HCT116 (cell line): ENCODE results near the gene FHIT. TPM values are rescaled to one million over a fixed set of nuclear protein-coding genes. Genes with fewer than 3 reads are reported as not detected.

Experiments
- ATAC-seq: fragments of 200-7000 bp; cut with Tn5 transposase; 2 replicates; pipeline ENCODE4 v1.9.1; 2020; ENCODE audit warnings: mild to moderate bottlenecking, moderate library complexity
- BruUV-seq: library from RNA; stranded (reverse); fragments of 400-500 nt; replicated peaks from 2 replicates; lab custom pipeline; 2021; lab: Mats Ljungman, UMichigan
- CTCF ChIA-PET: fragments of 300-600 bp; sonication (Branson Sonifier 250); formaldehyde crosslinking; loops from one replicate; lab custom pipeline; 2021; ENCODE audit warnings: antibody characterized with exemption; lab: Charles Lee
- POLR2A ChIA-PET: fragments of 300-600, 350-600 bp; sonication (Branson Sonifier 250); formaldehyde crosslinking; loops from one replicate; lab custom pipeline; 2021; ENCODE audit warnings: antibody characterized with exemption; lab: Charles Lee
- RAD21 ChIA-PET, 2 experiments: fragments of 300-600 bp; sonication (Branson Sonifier 250); formaldehyde crosslinking; loops; one replicate each; lab custom pipeline; 2023; ENCODE audit warnings: low total read pairs in 2 of 2; ENCODE audit not compliant: uncharacterized antibody in 2 of 2, unreplicated experiment in 2 of 2, low non-redundant PET in 1 of 2; lab: Charles Lee
- DNase-seq: peaks from one replicate; pipeline ENCODE4 v3.0.0-alpha.2; 2010; ENCODE audit warnings: low read depth, low spot score
- H2AFZ ChIP-seq: fragments of 200-600 bp; shearing (Covaris generic), sonication (generic); 2 replicates; pipeline ENCODE4 v1.6.1; 2017; ENCODE audit warnings: low read depth, mixed run types, mixed read lengths, antibody characterized with exemption, low read length; ENCODE audit not compliant: poor library complexity, severe bottlenecking
- H3K27ac ChIP-seq: 2 replicates; pipeline ENCODE4 v1.5.1; 2012; ENCODE audit warnings: low read depth, low read length
- H3K27me3 ChIP-seq: fragments of 200-600 bp; sonication (generic); 2 replicates; pipeline ENCODE4 v1.6.1; 2016; ENCODE audit warnings: mixed run types, low read length, mixed read lengths; ENCODE audit not compliant: insufficient read depth
- H3K36me3 ChIP-seq, 2 experiments: fragments of 200-500 bp in 1 of 2; fragments of 200-600 bp in 1 of 2; sonication (Bioruptor generic) in 1 of 2; sonication (generic) in 1 of 2; 2 replicates each; pipeline versions ENCODE4 v1.5.1 to v1.6.1; 2014 to 2016; ENCODE audit warnings: low read length in 2 of 2, inconsistent platforms in 1 of 2, mixed read lengths in 1 of 2, mixed run types in 1 of 2; ENCODE audit not compliant: insufficient read depth in 2 of 2, control insufficient read depth in 1 of 2
- H3K4me1 ChIP-seq, 2 experiments: fragments of 200-600 bp in 1 of 2; sonication (generic) in 1 of 2; 2 replicates each; pipeline versions ENCODE4 v1.5.1 to v1.6.1; 2012 to 2017; ENCODE audit warnings: low read length in 2 of 2, inconsistent platforms in 1 of 2, mild to moderate bottlenecking in 1 of 2, mixed read lengths in 1 of 2, mixed run types in 1 of 2, moderate library complexity in 1 of 2; ENCODE audit not compliant: insufficient read depth in 2 of 2, control insufficient read depth in 1 of 2
- H3K4me2 ChIP-seq: fragments of 200-600 bp; sonication (generic); 2 replicates; pipeline ENCODE4 v1.6.1; 2017; ENCODE audit warnings: mixed run types, low read length, mixed read lengths
- H3K4me3 ChIP-seq, 2 experiments: fragments of 200-600 bp in 1 of 2; sonication (generic) in 1 of 2; replicated peaks in 1 of 2; 2 replicates each; pipeline ENCODE4 v1.5.1; 2011 to 2016; ENCODE audit warnings: low read length in 2 of 2, control low read depth in 1 of 2, low read depth in 1 of 2, mild to moderate bottlenecking in 1 of 2, mixed read lengths in 1 of 2, mixed run types in 1 of 2
- H3K79me2 ChIP-seq: fragments of 200-600 bp; sonication (generic); 2 replicates; pipeline ENCODE4 v1.6.1; 2017; ENCODE audit warnings: mild to moderate bottlenecking, mixed run types, low read length, moderate library complexity, mixed read lengths; ENCODE audit not compliant: insufficient read depth
- H3K9ac ChIP-seq: fragments of 200-600 bp; sonication (generic); 2 replicates; pipeline ENCODE4 v1.6.1; 2016; ENCODE audit warnings: low read length, mixed read lengths
- H3K9me2 ChIP-seq: fragments of 200-600 bp; sonication (generic), shearing (Covaris generic); 2 replicates; pipeline ENCODE4 v1.6.1; 2017; ENCODE audit warnings: mixed run types, mild to moderate bottlenecking, moderate library complexity; ENCODE audit not compliant: insufficient read depth
- H3K9me3 ChIP-seq, 2 experiments: fragments of 200-500 bp in 1 of 2; fragments of 200-600 bp in 1 of 2; sonication (Bioruptor generic) in 1 of 2; sonication (generic) in 1 of 2; 2 replicates each; pipeline ENCODE4 v1.6.1; 2014 to 2017; ENCODE audit warnings: low read length in 2 of 2, mixed read lengths in 2 of 2, inconsistent platforms in 1 of 2, low read depth in 1 of 2, mild to moderate bottlenecking in 1 of 2, mixed run types in 1 of 2, moderate library complexity in 1 of 2; ENCODE audit not compliant: control insufficient read depth in 1 of 2, insufficient read depth in 1 of 2
- H4K20me1 ChIP-seq: fragments of 200-600 bp; sonication (generic), shearing (Covaris generic); 2 replicates; pipeline ENCODE4 v1.6.1; 2017; ENCODE audit warnings: mixed run types, mild to moderate bottlenecking, moderate library complexity; ENCODE audit not compliant: insufficient read depth
- CBX3 ChIP-seq: IDR thresholded peaks from 2 replicates; pipeline ENCODE4 v1.6.1; 2012; ENCODE audit warnings: low read depth
- CEBPB ChIP-seq: IDR thresholded peaks from 2 replicates; pipeline ENCODE4 v1.6.1; 2012; ENCODE audit warnings: low read depth
- EGR1 ChIP-seq: IDR thresholded peaks from 2 replicates; pipeline ENCODE4 v1.6.1; 2012; ENCODE audit warnings: low read depth
- ELF1 ChIP-seq: IDR thresholded peaks from 2 replicates; pipeline ENCODE4 v1.6.1; 2012; ENCODE audit warnings: low read depth, borderline replicate concordance
- EZH2phosphoT487 ChIP-seq: fragments of 200-600 bp; IDR thresholded peaks from 2 replicates; pipeline ENCODE4 v1.6.1; 2018; ENCODE audit warnings: antibody characterized with exemption, borderline replicate concordance
- FOSL1 ChIP-seq: IDR thresholded peaks from 2 replicates; pipeline ENCODE4 v1.6.1; 2012; ENCODE audit warnings: low read depth
- JUND ChIP-seq: IDR thresholded peaks from 2 replicates; pipeline ENCODE4 v1.6.1; 2012
- RAD21 ChIP-seq: IDR thresholded peaks from 2 replicates; pipeline ENCODE4 v1.6.1; 2012; ENCODE audit warnings: low read depth, mild to moderate bottlenecking
- SIN3A ChIP-seq: IDR thresholded peaks from 2 replicates; pipeline ENCODE4 v1.6.1; 2012; ENCODE audit warnings: low read depth
- SRF ChIP-seq: IDR thresholded peaks from 2 replicates; pipeline ENCODE4 v1.6.1; 2012; ENCODE audit warnings: low read depth
- TCF7L2 ChIP-seq: IDR thresholded peaks from 2 replicates; pipeline ENCODE4 v1.7.0; 2011; ENCODE audit warnings: borderline replicate concordance, inconsistent platforms; ENCODE audit not compliant: insufficient read depth, insufficient read length; ENCODE audit errors: extremely low read depth
- ZFX ChIP-seq: fragments of 450-650 bp; IDR thresholded peaks from 2 replicates; pipeline ENCODE4 v1.6.1; 2017
- intact Hi-C: fragments of 100-400 bp; cut with micrococcal nuclease; formaldehyde crosslinking; loops from 2 replicates; pipeline ENCODE4 v1.10.0; 2022
- total RNA-seq: library from RNA; stranded (reverse); gene quantifications from one replicate; pipeline ENCODE4 v1.2.1, GENCODE V29; 2021; ENCODE audit not compliant: unreplicated experiment
- TF ChIP-seq, protein P1 (sequence below): IDR thresholded peaks from 2 replicates; pipeline ENCODE4 v1.6.1; 2012
- TF ChIP-seq, protein P2 (sequence below): IDR thresholded peaks from 2 replicates; pipeline ENCODE4 v1.6.1; 2012; ENCODE audit warnings: low read depth
- TF ChIP-seq, protein P3 (sequence below): IDR thresholded peaks from 2 replicates; pipeline ENCODE4 v1.6.1; 2011; ENCODE audit warnings: mild to moderate bottlenecking, low read length, moderate library complexity; ENCODE audit not compliant: insufficient replicate concordance; ENCODE audit errors: extremely low read depth
- TF ChIP-seq, protein P4 (sequence below): IDR thresholded peaks from 2 replicates; pipeline ENCODE4 v1.6.1; 2012

Gene FHIT
- total RNA-seq, 1 experiment from 2014 or later: 20.1 TPM

DNA sequence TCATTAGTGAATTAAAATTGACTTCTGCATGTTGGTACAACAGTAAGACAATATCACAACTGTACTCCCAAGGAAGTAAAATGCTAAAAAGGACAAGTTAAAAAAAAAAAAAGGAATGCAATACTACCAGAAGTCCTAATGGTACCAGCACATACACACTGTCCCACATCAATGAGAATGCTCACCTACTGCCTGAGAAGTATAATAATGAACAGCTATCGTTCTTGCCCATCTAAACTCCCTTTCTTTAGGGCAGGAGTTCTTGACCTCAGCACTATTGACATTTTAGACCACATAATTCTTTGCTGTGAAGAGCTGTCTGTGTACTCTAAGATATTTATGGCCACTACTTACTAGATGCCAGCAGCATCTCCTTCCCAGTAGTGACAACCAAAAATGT lies 651.7 kb downstream of the FHIT start:
- no peak overlapping the region for H2AFZ ChIP-seq
- H3K4me2 ChIP-seq: no peak overlapping the region
- peaks cover 22% of the 10 kb centered on the region for H3K27me3 ChIP-seq
- RAD21 ChIA-PET: no interaction called here
- TF ChIP-seq, protein P1, sequence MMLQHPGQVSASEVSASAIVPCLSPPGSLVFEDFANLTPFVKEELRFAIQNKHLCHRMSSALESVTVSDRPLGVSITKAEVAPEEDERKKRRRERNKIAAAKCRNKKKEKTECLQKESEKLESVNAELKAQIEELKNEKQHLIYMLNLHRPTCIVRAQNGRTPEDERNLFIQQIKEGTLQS: no peak
- no peak for TF ChIP-seq EZH2phosphoT487
- TF ChIP-seq, protein P2, sequence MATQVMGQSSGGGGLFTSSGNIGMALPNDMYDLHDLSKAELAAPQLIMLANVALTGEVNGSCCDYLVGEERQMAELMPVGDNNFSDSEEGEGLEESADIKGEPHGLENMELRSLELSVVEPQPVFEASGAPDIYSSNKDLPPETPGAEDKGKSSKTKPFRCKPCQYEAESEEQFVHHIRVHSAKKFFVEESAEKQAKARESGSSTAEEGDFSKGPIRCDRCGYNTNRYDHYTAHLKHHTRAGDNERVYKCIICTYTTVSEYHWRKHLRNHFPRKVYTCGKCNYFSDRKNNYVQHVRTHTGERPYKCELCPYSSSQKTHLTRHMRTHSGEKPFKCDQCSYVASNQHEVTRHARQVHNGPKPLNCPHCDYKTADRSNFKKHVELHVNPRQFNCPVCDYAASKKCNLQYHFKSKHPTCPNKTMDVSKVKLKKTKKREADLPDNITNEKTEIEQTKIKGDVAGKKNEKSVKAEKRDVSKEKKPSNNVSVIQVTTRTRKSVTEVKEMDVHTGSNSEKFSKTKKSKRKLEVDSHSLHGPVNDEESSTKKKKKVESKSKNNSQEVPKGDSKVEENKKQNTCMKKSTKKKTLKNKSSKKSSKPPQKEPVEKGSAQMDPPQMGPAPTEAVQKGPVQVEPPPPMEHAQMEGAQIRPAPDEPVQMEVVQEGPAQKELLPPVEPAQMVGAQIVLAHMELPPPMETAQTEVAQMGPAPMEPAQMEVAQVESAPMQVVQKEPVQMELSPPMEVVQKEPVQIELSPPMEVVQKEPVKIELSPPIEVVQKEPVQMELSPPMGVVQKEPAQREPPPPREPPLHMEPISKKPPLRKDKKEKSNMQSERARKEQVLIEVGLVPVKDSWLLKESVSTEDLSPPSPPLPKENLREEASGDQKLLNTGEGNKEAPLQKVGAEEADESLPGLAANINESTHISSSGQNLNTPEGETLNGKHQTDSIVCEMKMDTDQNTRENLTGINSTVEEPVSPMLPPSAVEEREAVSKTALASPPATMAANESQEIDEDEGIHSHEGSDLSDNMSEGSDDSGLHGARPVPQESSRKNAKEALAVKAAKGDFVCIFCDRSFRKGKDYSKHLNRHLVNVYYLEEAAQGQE: no peak
- TF ChIP-seq TCF7L2: no peak
- TF ChIP-seq SIN3A: no peak
- TF ChIP-seq, all 23 proteins: peak for 0
- Histone ChIP-seq H3K79me2 (no peaks in the 10 kb centered on the region), H4K20me1 (no peaks in the 10 kb centered on the region), H3K9me2 (no peaks in the 10 kb centered on the region), H3K9ac (no peak overlapping the region), H3K4me1 (no peaks in the 10 kb centered on the region), H3K4me3 (no peak overlapping the region), H3K27ac (no peak overlapping the region), H3K36me3 (no peaks in the 10 kb centered on the region), H3K9me3 (no peaks in the 10 kb centered on the region)
- ATAC-seq (no peak), DNase-seq (no peak)
- BruUV-seq: no TSS peak
- ChIA-PET CTCF (no interaction called here), POLR2A (no interaction called here)
- intact Hi-C loops: no loop called here

DNA sequence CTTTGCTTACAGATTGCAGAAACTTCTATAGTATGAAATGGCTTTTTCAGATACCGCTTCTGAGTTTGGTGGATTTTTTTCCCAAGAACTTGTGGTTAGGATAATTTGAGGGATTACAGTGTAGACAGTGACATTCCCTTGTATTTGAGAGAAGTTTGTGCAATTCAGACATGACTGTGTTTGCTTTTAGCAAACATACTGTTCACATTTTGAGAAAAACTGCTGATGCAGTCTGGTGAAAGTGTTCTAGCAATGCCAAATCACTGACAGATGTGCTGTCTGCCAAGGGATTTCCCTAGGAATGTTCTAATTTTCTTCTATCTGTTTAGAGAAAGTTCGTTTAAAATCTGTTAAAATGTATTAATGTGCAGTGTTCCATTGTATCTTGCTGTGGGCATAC lies 652.6 kb downstream of the FHIT start:
- Histone ChIP-seq H3K36me3 (no peaks in the 10 kb centered on the region), H4K20me1 (no peaks in the 10 kb centered on the region), H3K4me2 (no peak overlapping the region), H3K9me3 (no peaks in the 10 kb centered on the region), H3K27ac (no peak overlapping the region), H3K9ac (no peak overlapping the region), H3K4me3 (no peak overlapping the region), H2AFZ (no peak overlapping the region), H3K79me2 (no peaks in the 10 kb centered on the region), H3K9me2 (no peaks in the 10 kb centered on the region), H3K27me3 (peaks cover 22% of the 10 kb centered on the region), H3K4me1 (no peaks in the 10 kb centered on the region)
- BruUV-seq: no TSS peak
- no peak for ATAC-seq
- ChIA-PET CTCF (no interaction called here), POLR2A (no interaction called here), RAD21 (no interaction called here)
- TF ChIP-seq ELF1 (no peak), JUND (no peak), CEBPB (no peak), ZFX (no peak), SIN3A (no peak), FOSL1 (no peak), EGR1 (no peak), RAD21 (no peak), CBX3 (no peak), SRF (no peak)
- TF ChIP-seq, protein P3, sequence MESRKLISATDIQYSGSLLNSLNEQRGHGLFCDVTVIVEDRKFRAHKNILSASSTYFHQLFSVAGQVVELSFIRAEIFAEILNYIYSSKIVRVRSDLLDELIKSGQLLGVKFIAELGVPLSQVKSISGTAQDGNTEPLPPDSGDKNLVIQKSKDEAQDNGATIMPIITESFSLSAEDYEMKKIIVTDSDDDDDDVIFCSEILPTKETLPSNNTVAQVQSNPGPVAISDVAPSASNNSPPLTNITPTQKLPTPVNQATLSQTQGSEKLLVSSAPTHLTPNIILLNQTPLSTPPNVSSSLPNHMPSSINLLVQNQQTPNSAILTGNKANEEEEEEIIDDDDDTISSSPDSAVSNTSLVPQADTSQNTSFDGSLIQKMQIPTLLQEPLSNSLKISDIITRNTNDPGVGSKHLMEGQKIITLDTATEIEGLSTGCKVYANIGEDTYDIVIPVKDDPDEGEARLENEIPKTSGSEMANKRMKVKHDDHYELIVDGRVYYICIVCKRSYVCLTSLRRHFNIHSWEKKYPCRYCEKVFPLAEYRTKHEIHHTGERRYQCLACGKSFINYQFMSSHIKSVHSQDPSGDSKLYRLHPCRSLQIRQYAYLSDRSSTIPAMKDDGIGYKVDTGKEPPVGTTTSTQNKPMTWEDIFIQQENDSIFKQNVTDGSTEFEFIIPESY: no peak
- TF ChIP-seq, protein P4, sequence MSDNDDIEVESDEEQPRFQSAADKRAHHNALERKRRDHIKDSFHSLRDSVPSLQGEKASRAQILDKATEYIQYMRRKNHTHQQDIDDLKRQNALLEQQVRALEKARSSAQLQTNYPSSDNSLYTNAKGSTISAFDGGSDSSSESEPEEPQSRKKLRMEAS: no peak
- no peak for DNase-seq
- intact Hi-C loops: no loop called here
